Measurements from ENCODE around the gene ZNF511.

ZNF511 gene

DNA sequence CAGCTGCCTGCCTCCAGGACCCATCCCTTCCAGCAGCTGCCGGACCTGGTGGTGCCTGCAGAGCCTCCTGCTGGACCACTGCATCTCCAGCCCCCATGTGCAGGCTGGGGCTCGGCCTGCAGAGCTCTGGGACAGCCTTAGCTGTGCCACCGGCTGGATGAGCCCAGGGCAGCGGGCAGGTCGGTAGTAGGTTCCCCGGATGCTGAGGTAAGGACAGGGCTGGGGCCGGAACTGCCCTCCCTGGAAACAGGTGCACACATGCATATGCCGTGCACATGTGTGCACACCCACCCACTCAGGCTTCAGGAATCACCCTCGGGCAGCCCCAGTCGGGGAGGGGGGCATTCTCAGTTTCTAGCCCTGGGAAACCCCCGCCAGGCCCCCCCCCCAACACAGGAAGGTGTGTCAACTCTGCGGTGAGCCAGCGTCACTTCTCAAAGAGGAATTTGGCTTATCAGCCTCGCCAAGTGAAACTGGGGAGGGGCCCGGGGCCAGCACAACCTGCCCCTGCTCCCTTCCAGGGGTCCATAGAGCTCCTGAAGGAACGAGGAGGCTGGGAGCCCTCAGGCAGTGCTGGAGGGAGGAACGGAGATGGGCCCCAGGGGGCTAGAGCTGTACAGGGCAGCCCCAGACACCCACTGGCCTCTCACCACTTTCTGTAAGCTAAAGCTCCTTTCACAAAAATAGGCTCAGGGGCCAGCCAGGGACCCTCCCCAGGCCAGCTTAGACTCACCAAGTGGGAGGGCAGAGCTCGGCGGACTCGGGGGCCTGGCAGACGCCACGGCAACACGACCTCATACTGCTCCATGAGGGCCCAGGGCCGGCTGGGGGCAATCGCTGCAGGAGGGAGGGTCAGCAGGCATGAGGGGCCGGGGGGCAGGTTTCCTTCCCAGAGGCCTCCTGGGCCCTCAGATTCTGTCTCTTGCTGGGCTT lies 33.7 kb upstream of the ZNF511 start:
- DNase-seq: peak; percentile 83

DNA sequence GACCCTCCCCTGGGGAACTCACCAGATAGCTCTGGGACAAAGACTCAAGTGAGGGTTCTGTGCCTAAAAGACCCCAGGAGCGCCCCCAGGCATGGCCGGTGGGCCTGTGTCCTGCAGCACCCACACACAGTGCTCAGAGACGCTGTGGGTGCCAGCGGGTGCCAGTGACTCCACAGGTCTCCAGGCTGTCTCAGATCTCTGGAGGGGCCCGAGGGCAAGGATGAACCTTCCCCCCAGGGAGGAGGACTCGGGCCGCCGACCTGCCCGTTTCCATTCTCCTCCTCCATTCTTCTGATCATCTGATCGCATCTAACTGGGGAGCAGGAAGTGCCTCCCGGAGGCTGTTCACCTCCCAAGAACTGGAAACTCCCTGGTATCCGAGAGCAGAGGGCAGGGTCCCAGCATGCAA lies 33.0 kb upstream of the ZNF511 start:
- DNase-seq: peak; percentile 39

DNA sequence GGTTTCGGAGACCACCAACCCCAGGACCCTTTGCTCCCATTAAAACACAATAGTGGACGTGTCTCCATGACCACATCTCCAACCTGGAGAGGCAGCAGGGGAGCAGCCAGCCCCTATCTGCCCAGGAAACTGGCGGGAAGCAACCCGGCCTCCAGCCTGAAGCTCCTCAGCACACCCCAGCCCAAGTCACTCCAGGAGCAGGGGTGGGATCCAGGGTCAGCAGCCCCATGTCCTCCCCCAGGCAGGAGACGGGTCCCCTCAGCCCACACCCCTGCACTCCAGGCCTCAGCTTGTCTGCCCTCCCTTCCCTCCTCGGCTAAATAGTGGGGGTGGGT lies 32.6 kb upstream of the ZNF511 start:
- DNase-seq: peak; percentile 30

GRCh38 chr10:133276435-133277201 lies 32.1 kb upstream of the ZNF511 start, which contains the start of gene ADAM8:
ADAM8 (minus strand) TSS chr10:133276868; CDS start chr10:133276817, 51 bp downstream.
- peak; percentile 60 for DNase-seq

- no peak for DNase-seq
Measured at GRCh38 chr10:133277277-133277992, 31.3 kb upstream of the ZNF511 start.

- peak; percentile 16 for DNase-seq
Measured at GRCh38 chr10:133277993-133278576, 30.6 kb upstream of the ZNF511 start.

DNA sequence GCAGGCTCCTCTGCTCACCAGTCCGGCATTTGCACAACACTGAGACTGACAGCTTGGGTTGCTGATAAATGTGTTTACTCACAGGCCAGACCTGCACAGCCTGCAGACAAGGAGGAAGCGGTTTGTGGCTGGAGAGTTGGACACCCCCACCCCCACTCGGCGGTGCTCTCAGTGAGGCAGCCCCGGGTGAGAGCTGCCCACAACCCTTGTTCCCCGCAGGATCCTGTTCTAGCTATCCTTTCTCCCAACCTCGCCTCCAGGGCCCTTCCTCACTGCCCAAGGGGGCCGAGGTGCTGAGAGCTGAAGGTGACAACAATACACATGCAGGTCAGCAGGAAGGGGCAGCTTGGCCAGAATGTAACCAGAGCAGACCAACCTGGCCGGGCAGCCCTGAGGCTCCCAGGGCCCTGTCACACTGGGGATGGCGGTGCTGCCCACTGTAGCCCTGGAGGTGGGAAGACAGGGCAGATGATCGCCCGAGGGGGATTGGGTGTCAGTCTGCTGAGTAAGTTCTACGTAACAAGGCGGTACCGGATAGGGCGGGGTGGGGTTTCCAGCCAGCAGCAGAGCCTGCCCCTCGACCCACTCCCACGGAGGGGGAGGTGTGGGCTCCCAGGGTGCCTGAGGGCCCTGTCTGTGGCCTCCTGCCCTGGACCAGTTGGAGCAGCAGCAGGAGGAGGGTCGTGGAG lies 30.0 kb upstream of the ZNF511 start:
- DNase-seq: peak; percentile 78

DNA sequence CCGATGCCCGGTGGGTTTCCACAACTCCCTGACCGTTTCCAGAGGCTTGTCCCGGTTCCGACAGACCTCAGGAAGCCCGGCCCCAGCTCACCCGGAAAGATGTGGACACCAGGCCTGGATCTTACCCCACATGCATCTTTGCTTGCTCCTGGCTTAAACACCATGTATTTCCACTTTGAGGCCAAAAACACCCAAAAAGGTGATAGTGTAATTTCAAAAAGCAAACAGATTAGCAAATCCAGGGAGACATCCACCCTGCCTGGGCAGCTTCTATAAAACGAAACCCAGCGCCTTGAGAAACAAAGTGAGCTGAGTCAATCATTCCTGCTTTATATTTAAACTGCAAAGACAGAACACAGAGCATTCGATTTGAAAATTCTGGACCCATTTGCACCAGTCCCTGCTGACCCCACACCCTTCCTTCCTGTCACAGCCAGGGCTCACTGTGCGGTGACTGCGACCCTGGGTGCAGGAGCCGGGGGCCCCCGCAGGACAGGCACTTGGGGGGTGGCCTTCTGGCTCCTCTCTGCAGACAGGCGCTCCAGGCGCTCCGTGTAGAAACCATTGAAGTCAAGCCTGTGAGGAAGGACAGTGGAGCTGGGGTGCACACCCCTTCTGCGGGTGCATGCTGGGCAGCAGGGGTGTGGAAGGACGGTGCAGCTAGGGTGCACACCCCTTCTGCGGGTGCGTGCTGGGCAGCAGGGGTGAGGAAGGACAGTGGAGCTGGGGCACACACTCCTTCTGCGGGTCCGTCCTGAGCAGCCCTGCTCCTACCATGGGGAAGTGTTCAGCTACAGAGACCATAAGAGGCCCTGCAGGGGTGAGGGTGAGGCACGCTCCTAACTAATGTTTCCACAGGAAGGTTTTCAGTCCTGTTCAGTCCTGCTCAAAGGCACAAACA lies 29.1 kb upstream of the ZNF511 start:
- no peak for DNase-seq

DNA sequence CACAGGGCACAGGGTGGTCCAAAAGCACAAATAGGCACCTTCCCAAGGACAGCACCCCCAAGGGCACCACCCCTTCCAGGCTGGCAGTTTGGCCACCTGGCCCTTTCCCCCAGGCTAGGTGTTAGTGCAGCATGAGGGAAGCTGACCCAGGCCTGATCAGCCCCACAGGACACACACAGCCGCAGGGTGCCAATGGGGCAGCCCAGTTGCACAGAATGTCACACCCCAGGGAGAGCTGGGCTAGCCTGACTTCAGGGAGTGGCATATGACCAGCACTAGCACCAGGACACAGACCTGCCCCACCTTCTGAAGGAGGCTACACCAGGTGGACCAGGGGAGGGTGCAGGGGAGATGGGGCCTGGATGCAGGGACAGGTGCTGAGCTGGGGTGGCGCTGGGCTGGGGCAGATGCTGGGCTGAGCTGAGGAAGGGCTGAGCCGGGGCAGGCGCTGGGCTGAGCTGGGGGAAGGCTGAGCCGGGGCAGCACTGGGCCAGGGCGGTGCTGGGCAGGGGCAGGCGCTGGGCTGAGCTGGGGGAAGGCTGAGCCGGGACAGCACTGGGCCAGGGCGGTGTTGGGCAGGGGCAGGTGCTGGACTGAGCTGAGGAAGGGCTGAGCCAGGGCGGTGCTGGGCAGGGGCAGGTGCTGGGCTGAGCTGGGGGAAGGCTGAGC lies 28.2 kb upstream of the ZNF511 start:
- no peak for DNase-seq

DNA sequence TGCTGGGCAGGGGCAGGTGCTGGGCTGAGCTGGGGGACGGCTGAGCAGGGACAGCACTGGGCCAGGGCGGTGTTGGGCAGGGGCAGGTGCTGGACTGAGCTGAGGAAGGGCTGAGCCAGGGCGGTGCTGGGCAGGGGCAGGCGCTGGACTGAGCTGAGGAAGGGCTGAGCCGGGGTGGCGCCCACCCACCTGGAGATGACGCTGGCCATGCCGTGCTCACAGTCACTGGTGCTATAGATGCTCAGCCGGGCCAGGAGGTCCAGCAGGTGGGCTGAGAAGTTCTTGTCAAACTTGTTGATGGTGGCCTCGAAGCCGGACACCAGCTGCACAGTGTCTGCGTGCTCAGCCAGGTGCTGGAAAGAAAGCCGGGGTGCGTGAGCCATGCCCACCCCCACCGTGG lies 27.6 kb upstream of the ZNF511 start:
- DNase-seq: no peak

- no peak for DNase-seq
Measured at GRCh38 chr10:133281628-133282372, 26.9 kb upstream of the ZNF511 start.

DNA sequence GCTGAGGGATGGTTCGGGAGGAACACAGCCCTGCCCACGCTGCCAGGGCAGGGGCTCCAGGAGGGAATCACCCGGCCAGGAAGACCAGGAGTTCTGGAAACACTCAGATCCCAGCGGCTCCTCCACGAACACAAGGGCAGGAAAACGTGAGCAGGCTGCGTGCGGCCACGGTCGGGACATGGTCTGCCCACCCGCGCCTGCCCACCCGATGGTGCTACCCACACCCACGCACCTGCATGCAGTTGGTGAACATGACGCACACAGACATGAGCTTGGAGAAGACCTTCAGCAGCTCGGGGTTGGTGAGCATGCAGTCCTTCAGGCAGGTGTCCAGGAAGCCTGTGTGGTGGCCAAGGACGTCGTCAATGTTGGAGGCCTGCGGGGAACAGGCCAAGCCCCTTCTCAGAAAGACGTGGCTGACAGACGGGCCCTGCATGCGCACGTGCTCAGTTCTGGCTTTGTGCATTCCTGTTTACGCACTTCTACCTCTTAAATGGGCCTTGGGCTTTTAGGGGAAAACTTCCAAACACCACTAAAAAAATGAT lies 25.8 kb upstream of the ZNF511 start:
- DNase-seq: no peak

DNA sequence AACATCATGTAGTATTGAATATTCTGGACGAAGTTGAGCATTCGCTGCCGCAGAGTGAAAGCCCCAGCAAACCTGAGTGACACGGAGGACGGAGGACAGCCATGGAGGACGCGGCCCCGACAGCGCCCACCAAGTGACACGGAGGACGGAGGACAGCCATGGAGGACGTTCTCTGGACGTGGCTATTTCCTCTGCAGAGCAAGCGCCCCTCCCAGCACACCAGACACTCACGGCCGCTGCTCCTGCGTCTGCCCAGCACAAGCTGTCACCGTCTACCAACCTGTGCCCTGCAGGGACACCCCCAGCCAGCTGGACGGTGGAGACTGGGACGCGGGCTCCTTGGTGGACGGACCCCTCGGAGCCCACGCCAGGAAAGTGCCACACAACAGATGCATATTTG lies 24.8 kb upstream of the ZNF511 start:
- DNase-seq: no peak

DNA sequence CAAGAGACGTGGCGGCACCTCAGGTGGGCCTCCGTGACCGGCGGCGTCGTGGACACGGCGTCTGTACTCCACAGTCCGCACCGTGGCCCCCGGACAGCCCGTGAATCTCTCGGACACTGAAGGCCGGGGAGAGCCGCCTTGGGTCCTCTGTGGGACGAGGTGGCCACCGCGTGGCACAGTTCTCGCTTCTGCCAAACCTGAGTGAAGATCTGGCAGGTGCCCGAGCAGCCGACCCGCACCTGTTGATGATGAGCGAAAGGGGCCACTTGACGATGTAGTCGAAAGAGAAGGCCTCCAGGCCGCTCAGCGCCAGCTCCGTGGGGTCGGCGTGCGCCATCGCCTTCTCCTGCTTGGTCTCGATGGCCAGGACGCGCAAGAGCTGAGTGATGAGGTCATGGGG lies 23.5 kb upstream of the ZNF511 start:
- no peak for DNase-seq

- no peak for DNase-seq
Measured at GRCh38 chr10:133286366-133286765, 22.3 kb upstream of the ZNF511 start.

GRCh38 chr10:133287832-133288500 lies 20.7 kb upstream of the ZNF511 start:
- DNase-seq: no peak

DNA sequence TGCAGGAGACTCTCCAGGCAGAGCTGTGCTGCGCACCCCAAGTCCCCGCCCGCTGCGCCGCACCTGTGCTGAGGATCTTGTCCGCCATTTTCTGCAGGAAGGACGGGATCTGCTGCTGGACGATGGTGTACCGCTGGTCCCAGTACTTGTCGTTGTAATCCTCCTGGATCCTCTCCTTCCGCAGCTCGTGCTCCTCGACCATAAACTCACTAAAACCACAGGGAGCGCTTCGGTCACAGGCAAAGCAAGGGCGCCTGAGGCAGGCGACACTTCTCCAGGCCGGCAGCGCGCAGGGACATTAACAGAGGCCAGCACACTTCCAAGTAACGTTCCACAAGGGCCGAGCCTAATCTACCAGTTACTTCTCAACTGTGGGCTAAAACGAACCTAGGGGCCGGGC lies 19.0 kb upstream of the ZNF511 start:
- DNase-seq: no peak

- no peak for DNase-seq
Measured at GRCh38 chr10:133292919-133293809, 15.6 kb upstream of the ZNF511 start.

Measured in central memory CD4-positive, alpha-beta T cell (primary cell).